Endothelial cell of umbilical vein (primary cell): ENCODE results near the gene GALNT2. TPM values are rescaled to one million over a fixed set of nuclear protein-coding genes. Genes with fewer than 3 reads are reported as not detected.

Source experiments
- BruUV-seq: library from RNA; stranded (reverse); fragments of 400-500 nt; replicated peaks from 2 replicates; lab custom pipeline; 2021; lab: Mats Ljungman, UMichigan
- CTCF ChIA-PET: fragments of 300-600, 350-600 bp; sonication (Branson Sonifier 250); formaldehyde crosslinking; loops from one replicate; lab custom pipeline; 2021; ENCODE audit warnings: antibody characterized with exemption, inconsistent platforms; lab: Charles Lee
- POLR2A ChIA-PET: fragments of 300-600, 350-600 bp; sonication (Branson Sonifier 250); formaldehyde crosslinking; loops from one replicate; lab custom pipeline; 2021; ENCODE audit warnings: antibody characterized with exemption, inconsistent platforms; lab: Charles Lee
- DNase-seq: peaks from one replicate; pipeline ENCODE4 v3.0.0-alpha.2; 2011; ENCODE audit warnings: low read depth, low spot score
- FAIRE-seq: peaks from 2 replicates; lab custom pipeline; 2011; peaks lifted over from hg19 to GRCh38; lab: Jason Lieb, UNC
- H2AFZ ChIP-seq: 2 replicates; pipeline ENCODE4 v1.6.0; 2012; ENCODE audit warnings: low read depth, low read length, control low read depth, inconsistent platforms
- H3K27ac ChIP-seq: 2 replicates; pipeline ENCODE4 v1.5.1; 2011; ENCODE audit warnings: low read depth, mild to moderate bottlenecking, control low read depth, low read length, moderate library complexity; ENCODE audit not compliant: insufficient read depth
- H3K27me3 ChIP-seq, 2 experiments: 2 replicates each; pipeline versions ENCODE4 v1.6.0 to v1.6.1; 2011; ENCODE audit warnings: low read length in 2 of 2, mixed read lengths in 1 of 2; ENCODE audit not compliant: control insufficient read depth in 2 of 2, insufficient read depth in 2 of 2
- H3K36me3 ChIP-seq, 2 experiments: 2 replicates in 1 of 2; 3 replicates in 1 of 2; pipeline ENCODE4 v1.5.1; 2011; ENCODE audit warnings: low read length in 2 of 2, mild to moderate bottlenecking in 1 of 2, moderate library complexity in 1 of 2; ENCODE audit not compliant: control insufficient read depth in 2 of 2, insufficient read depth in 2 of 2; ENCODE audit errors: extremely low read depth in 1 of 2
- H3K4me1 ChIP-seq: 3 replicates; pipeline ENCODE4 v1.5.1; 2011; ENCODE audit warnings: mild to moderate bottlenecking, low read length; ENCODE audit not compliant: control insufficient read depth, insufficient read depth; ENCODE audit errors: extremely low read depth
- H3K4me2 ChIP-seq: 2 replicates; pipeline ENCODE4 v1.6.1; 2011; ENCODE audit warnings: low read length, control low read depth, mixed read lengths; ENCODE audit not compliant: insufficient read depth
- H3K4me3 ChIP-seq, 3 experiments: fragments of 200-600 bp in 1 of 3; sonication (generic), shearing (Covaris generic) in 1 of 3; replicated peaks in 1 of 3; 2 replicates each; pipeline ENCODE4 v1.5.1; 2011 to 2016; ENCODE audit warnings: control low read depth in 3 of 3, low read length in 3 of 3, mild to moderate bottlenecking in 2 of 3, inconsistent platforms in 1 of 3, low read depth in 1 of 3, moderate library complexity in 1 of 3; ENCODE audit not compliant: insufficient read depth in 1 of 3
- H3K79me2 ChIP-seq: 2 replicates; pipeline ENCODE4 v1.6.0; 2012; ENCODE audit warnings: low read length, inconsistent platforms; ENCODE audit not compliant: control insufficient read depth, insufficient read depth
- H3K9ac ChIP-seq: replicated peaks from 2 replicates; pipeline ENCODE3; 2011; ENCODE audit warnings: low read length, control low read depth; ENCODE audit not compliant: insufficient read depth; ENCODE audit errors: extremely low read depth
- H3K9me1 ChIP-seq: replicated peaks from 3 replicates; pipeline ENCODE4 v1.6.0; 2011; ENCODE audit warnings: mild to moderate bottlenecking, low read length; ENCODE audit not compliant: control insufficient read depth, insufficient read depth; ENCODE audit errors: extremely low read depth
- H3K9me3 ChIP-seq: replicated peaks from 2 replicates; pipeline ENCODE4 v1.5.1; 2012; ENCODE audit warnings: low read length, inconsistent platforms; ENCODE audit not compliant: control insufficient read depth, insufficient read depth
- H4K20me1 ChIP-seq: replicated peaks from 2 replicates; pipeline ENCODE3; 2011; ENCODE audit warnings: mild to moderate bottlenecking, low read length; ENCODE audit not compliant: control insufficient read depth, insufficient read depth; ENCODE audit errors: extremely low read depth
- EZH2 ChIP-seq: IDR thresholded peaks from 2 replicates; pipeline ENCODE4 v1.6.1; 2012; ENCODE audit warnings: borderline replicate concordance, low read depth, mild to moderate bottlenecking, moderate library complexity, low read length, inconsistent platforms; ENCODE audit not compliant: severe bottlenecking
- FOS ChIP-seq: IDR thresholded peaks from 2 replicates; pipeline ENCODE4 v1.6.1; 2011; ENCODE audit warnings: mild to moderate bottlenecking, low read length, moderate library complexity, borderline replicate concordance; ENCODE audit not compliant: insufficient read depth
- GATA2 ChIP-seq: IDR thresholded peaks from 2 replicates; pipeline ENCODE4 v1.7.0; 2011; ENCODE audit warnings: low read depth, mild to moderate bottlenecking, moderate library complexity, mixed read lengths, low read length; ENCODE audit not compliant: insufficient read length, insufficient read depth
- JUN ChIP-seq: IDR thresholded peaks from 2 replicates; pipeline ENCODE4 v1.6.1; 2011; ENCODE audit warnings: borderline replicate concordance, low read depth; ENCODE audit not compliant: insufficient read length, insufficient read depth
- MYC ChIP-seq: IDR thresholded peaks from one replicate; pipeline ENCODE4 v1.6.1; 2011; ENCODE audit warnings: mild to moderate bottlenecking, low read depth, low read length
- POLR2A ChIP-seq: IDR thresholded peaks from 2 replicates; pipeline ENCODE4 v1.6.1; 2012; ENCODE audit warnings: low read depth, mild to moderate bottlenecking, control low read depth, low read length
- POLR2AphosphoS5 ChIP-seq: IDR thresholded peaks from 2 replicates; pipeline ENCODE4 v1.6.1; 2012; ENCODE audit warnings: low read depth, mild to moderate bottlenecking, control low read depth, low read length, moderate library complexity; ENCODE audit not compliant: insufficient read depth
- dilution Hi-C: fragments of 300-500 bp; cut with MboI; formaldehyde crosslinking; loops from one replicate; pipeline ENCODE4 v1.15.0; 2019; ENCODE audit warnings: low sequenced_read_pairs; ENCODE audit not compliant: extremely low pct_ligation_motif_present
- intact Hi-C: fragments of 100-400 bp; cut with micrococcal nuclease; formaldehyde crosslinking; loops from one replicate; pipeline ENCODE4 v1.10.0; 2022
- polyA plus RNA-seq, 4 experiments: library from polyadenylated mRNA; depleted of rRNA in 3 of 4; stranded (reverse) in 3 of 4; unstranded in 1 of 4; fragments of >200 nt; gene quantifications; 2 replicates each; pipeline versions ENCODE4 v1.2.1 to v1.2.3, GENCODE V29; 2011 to 2012; ENCODE audit warnings: missing spikeins in 1 of 4
- total RNA-seq: library from RNA; stranded (reverse); gene quantifications from 2 replicates; pipeline ENCODE4 v1.2.3, GENCODE V29; 2021
- TF ChIP-seq, protein P1 (sequence below), 2 donors: IDR thresholded peaks; 1 replicate in 1 of 2; 2 replicates in 1 of 2; pipeline ENCODE4 v1.5.1; 2011; ENCODE audit warnings: low read length in 2 of 2, mild to moderate bottlenecking in 2 of 2, moderate library complexity in 2 of 2, control low read depth in 1 of 2, inconsistent platforms in 1 of 2, low read depth in 1 of 2; ENCODE audit not compliant: insufficient read depth in 1 of 2; ENCODE audit errors: extremely low read depth in 1 of 2

GALNT2 gene
- total and polyA plus RNA-seq, 2 donors (not counting 3 experiments of a cell fraction or from before 2014, with no cell fraction given) = 56.3 to 77.5 TPM

DNA sequence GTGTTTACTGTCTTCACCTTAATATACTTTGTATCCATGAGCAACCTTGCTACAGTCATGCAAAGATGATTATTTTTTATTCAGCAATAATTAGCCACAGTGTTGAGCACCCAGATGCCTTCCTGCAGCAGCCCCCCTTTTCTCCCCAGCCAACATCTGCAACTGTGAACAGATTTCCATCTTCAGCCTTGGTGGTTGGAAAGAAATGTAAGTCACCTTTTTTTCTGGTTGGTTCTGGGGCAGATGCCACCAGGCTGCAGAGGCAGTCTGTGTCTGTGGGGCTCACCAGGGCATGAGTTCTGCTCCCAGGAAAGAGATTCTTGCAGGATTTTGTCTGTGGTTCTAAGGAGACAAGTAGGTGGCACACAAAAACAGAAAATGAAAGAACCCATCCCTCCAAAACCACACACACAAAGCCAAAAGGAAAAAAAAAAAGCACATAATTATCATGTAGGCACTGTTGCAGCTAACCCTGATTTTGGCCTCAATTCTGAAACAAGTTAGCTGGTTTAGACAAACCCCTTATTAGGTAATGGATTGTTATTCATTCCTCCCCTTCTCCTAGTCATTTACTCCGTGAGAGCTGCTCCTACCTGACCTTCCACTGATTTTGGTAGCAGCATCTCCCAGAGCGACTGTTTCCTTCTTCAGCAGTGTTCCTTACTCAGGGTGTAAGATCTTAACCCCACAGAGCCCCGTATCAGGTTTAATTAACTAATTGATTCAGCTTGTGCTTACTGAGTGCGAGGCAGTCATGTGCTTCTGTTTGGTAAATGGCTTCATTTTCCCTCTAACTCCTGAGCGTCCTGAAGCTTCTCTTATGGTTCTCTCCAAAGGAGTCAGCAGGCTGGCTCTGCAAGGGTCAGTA, 36.5 kb downstream of the GALNT2 start:
- ChIA-PET CTCF (interaction anchor here (0.9 to 2.3 kb wide), 15 partner anchors 10 to 442 kb away, joined by 3 to 11 read pairs (median 4); no protein-coding TSS in a partner anchor), POLR2A (no interaction called here)
- H3K27ac ChIP-seq = peak overlapping the region; percentile 76
- H4K20me1 ChIP-seq = no peaks in the 10 kb centered on the region
- H3K27me3 ChIP-seq = no peaks in the 10 kb centered on the region
- H3K4me1 ChIP-seq = peaks cover 25% of the 10 kb centered on the region
- no peak overlapping the region for H3K4me3 ChIP-seq
- no peak for TF ChIP-seq GATA2
- H2AFZ ChIP-seq = no peak overlapping the region
- no peak for DNase-seq
- no peaks in the 10 kb centered on the region for H3K9me1 ChIP-seq
- H3K9me3 ChIP-seq = no peaks in the 10 kb centered on the region
- H3K36me3 ChIP-seq = no peaks in the 10 kb centered on the region
- FAIRE-seq = peak; percentile 59
- dilution Hi-C loops = no loop called here
- no peak overlapping the region for H3K9ac ChIP-seq
- H3K4me2 ChIP-seq = no peak overlapping the region
- intact Hi-C loops = loop anchor here (1.0 to 5.0 kb wide), 7 partner anchors 19 to 441 kb away; partner anchors contain the start of gene GALNT2
- BruUV-seq = no TSS peak
- H3K79me2 ChIP-seq = peaks cover 5% of the 10 kb centered on the region

DNA sequence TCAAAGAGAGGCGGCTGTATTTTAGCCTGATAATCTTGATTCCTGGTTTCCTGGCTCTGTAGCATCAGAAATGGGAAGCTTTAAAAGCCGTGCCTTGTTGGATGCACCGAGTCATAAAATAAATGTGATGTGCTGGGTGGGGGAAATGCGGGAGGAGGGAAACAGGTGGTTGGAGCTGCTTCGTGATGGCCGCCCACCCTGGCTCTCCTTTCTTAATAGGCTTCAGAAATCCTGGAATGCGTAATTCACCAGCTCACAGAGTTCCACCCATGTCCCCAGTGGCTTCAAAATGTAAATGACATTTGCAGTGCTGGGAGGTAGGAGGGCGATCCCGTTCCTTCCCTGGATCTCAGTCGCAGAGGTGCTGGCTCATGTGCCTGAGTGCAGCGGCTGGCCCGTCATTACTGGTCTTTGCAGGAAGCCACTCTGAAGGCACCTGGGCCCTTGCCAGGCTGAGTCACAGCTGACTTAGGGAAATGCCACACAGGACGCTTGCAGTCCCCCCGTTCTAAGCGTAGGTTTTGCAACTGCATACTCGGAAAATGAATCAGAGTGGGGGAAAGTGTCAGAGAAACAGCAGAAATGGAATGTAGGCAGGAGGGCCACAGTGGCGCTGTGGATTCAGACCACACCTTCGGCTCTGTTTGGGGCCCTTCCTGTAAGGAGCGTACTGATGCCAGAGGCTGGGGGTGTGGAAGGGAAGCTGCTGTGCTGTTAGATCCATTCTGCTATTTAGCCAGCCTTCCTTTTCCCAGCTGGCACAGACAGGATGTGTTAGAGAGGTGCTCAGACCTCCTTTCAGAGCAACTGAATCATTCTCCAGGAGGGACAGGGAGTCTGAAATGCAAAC, 37.6 kb downstream of the GALNT2 start:
- no peaks in the 10 kb centered on the region for H3K27me3 ChIP-seq
- POLR2A ChIA-PET = no interaction called here
- no peaks in the 10 kb centered on the region for H4K20me1 ChIP-seq
- CTCF ChIA-PET = interaction anchor here (0.8 to 2.3 kb wide), 16 partner anchors 9 to 443 kb away, joined by 3 to 11 read pairs (median 4); no protein-coding TSS in a partner anchor
- H2AFZ ChIP-seq = no peak overlapping the region
- H3K4me3 ChIP-seq = peak overlapping the region in 1 of 3 experiments; percentile 3
- H3K4me1 ChIP-seq = peaks cover 25% of the 10 kb centered on the region
- H3K9ac ChIP-seq = peak overlapping the region; percentile 19
- FAIRE-seq (peak; percentile 99), DNase-seq (peak; percentile 96)
- TF ChIP-seq GATA2 (peak; percentile 32), MYC (no peak), JUN (peak; percentile 64), EZH2 (no peak), FOS (peak; percentile 98), POLR2A (peak; percentile 19), POLR2AphosphoS5 (peak; percentile 96)
- TF ChIP-seq, protein P1, sequence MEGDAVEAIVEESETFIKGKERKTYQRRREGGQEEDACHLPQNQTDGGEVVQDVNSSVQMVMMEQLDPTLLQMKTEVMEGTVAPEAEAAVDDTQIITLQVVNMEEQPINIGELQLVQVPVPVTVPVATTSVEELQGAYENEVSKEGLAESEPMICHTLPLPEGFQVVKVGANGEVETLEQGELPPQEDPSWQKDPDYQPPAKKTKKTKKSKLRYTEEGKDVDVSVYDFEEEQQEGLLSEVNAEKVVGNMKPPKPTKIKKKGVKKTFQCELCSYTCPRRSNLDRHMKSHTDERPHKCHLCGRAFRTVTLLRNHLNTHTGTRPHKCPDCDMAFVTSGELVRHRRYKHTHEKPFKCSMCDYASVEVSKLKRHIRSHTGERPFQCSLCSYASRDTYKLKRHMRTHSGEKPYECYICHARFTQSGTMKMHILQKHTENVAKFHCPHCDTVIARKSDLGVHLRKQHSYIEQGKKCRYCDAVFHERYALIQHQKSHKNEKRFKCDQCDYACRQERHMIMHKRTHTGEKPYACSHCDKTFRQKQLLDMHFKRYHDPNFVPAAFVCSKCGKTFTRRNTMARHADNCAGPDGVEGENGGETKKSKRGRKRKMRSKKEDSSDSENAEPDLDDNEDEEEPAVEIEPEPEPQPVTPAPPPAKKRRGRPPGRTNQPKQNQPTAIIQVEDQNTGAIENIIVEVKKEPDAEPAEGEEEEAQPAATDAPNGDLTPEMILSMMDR (IDR thresholded peaks at IDR 0.05; ENCODE audit: extremely low read depth in 1 of 2, insufficient read depth in 1 of 2, low read depth in 1 of 2, low read length in 2 of 2) = peak in 1 of 2 donors; percentile 18
- BruUV-seq = no TSS peak
- peaks cover 2% of the 10 kb centered on the region for H3K79me2 ChIP-seq
- peak overlapping the region; percentile 44 for H3K4me2 ChIP-seq
- no peaks in the 10 kb centered on the region for H3K9me3 ChIP-seq
- intact Hi-C loops = loop anchor here (1.0 to 5.0 kb wide), 8 partner anchors 20 to 442 kb away; partner anchors contain the start of gene GALNT2
- no peaks in the 10 kb centered on the region for H3K9me1 ChIP-seq
- peak overlapping the region; percentile 76 for H3K27ac ChIP-seq
- H3K36me3 ChIP-seq = no peaks in the 10 kb centered on the region
- dilution Hi-C loops = no loop called here
